Cardiac muscle cell (in vitro differentiated cells and primary cell): ENCODE results near the gene MTCL1. TPM values are rescaled to one million over a fixed set of nuclear protein-coding genes. Genes with fewer than 3 reads are reported as not detected.

Experiments
- DNase-seq, 2 donors: peaks; one replicate each; pipeline versions ENCODE4 v3.0.0 to v3.0.0-alpha.2; 2010 to 2017; ENCODE audit warnings: low read depth in 1 of 2, low spot score in 1 of 2
- H3K27ac ChIP-seq: fragments of 200-600 bp; sonication (generic); 2 replicates; pipeline ENCODE4 v1.5.1; 2016
- H3K27me3 ChIP-seq: fragments of 200-600 bp; sonication (generic); 2 replicates; pipeline ENCODE4 v1.6.0; 2016; ENCODE audit warnings: control low read depth
- H3K36me3 ChIP-seq: fragments of 200-600 bp; sonication (generic); 2 replicates; pipeline ENCODE4 v1.5.1; 2016; ENCODE audit warnings: control low read depth
- H3K4me1 ChIP-seq: fragments of 200-600 bp; sonication (generic); 2 replicates; pipeline ENCODE4 v1.8.1; 2017; ENCODE audit warnings: low read depth, mild to moderate bottlenecking, mixed run types
- H3K4me3 ChIP-seq: fragments of 200-600 bp; sonication (generic); 2 replicates; pipeline ENCODE4 v1.5.1; 2016; ENCODE audit warnings: mild to moderate bottlenecking
- H3K9me3 ChIP-seq: fragments of 200-600 bp; sonication (generic); 2 replicates; pipeline ENCODE4 v1.5.1; 2017; ENCODE audit warnings: low read depth, mild to moderate bottlenecking, control low read depth
- CTCF ChIP-seq: IDR thresholded peaks from 2 replicates; pipeline ENCODE4 v1.5.1; 2012; ENCODE audit warnings: low read depth, mild to moderate bottlenecking, low read length
- polyA plus RNA-seq: library from polyadenylated mRNA; unstranded; fragments of >200 nt; fragmentation: Nextera tagmentation; extraction: Ambion mirVana; gene quantifications from 2 replicates; pipeline ENCODE4 v1.2.1, GENCODE V29; 2016
- total RNA-seq: library from RNA; depleted of rRNA; stranded (reverse); fragments of >200 nt; gene quantifications from 2 replicates; pipeline ENCODE4 v1.2.3, GENCODE V29; 2016

Gene MTCL1
- total and polyA plus RNA-seq, 2 experiments from 2014 or later: 1.8 to 9.6 TPM

DNA sequence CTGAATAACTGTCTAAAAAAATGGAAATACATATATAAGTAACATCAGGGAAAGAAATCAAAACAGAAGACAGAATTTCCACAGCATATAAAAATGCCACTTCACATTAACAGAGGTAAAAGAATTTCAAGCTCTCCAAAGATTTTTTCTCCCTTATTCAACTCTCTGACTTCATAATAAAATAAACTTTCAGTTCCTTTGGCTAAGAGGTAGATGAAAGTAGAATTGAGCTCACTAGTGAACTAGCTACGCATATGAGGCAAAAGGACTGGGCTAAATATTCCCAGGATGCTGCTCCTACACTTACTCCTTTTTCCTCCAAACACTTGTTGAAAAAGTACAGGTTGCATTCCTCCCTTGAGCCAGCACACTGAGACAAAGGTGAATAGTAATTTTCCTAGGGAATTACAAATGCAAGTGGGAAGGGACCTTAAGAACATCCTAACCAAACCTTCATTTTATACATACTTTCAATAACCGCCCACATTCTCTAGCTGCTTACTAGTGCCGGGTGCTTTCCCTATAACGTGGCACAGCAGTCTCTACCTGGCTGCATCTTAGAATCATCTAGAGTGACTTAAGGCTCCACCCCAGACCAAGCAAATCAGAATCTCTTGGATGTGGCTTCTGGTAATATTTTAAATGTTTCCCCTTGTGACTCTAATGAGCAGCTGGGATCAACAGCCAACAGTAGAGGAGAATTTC, 136.6 kb downstream of the MTCL1 start:
- DNase-seq: no peak
- Histone ChIP-seq H3K36me3 (no peaks in the 10 kb centered on the region), H3K27me3 (no peaks in the 10 kb centered on the region), H3K4me3 (no peak overlapping the region), H3K9me3 (no peaks in the 10 kb centered on the region), H3K27ac (no peak overlapping the region), H3K4me1 (no peaks in the 10 kb centered on the region)
- no peak for TF ChIP-seq CTCF

DNA sequence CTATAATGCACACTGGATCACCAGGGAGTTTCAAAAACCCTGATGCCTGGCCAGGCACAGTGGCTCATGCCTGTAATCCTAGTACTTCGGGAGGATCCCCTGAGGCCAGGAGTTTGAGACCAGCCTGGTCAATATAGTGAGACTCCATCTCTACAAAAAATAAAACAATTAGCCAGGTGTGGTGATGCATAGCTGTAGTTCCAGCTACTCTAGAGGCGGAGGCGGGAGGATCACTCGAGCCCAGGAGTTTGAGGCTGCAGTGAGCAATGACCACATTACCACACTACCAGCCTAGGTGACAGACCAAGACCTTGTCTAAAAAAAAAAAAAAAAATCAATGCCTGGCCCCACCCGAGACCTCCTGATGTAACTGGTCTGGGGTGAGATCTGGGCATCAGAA, 137.2 kb downstream of the MTCL1 start:
- Histone ChIP-seq H3K4me1 (no peaks in the 10 kb centered on the region), H3K4me3 (no peak overlapping the region), H3K27ac (no peak overlapping the region), H3K9me3 (no peaks in the 10 kb centered on the region), H3K27me3 (no peaks in the 10 kb centered on the region), H3K36me3 (no peaks in the 10 kb centered on the region)
- no peak for DNase-seq
- TF ChIP-seq CTCF: no peak

DNA sequence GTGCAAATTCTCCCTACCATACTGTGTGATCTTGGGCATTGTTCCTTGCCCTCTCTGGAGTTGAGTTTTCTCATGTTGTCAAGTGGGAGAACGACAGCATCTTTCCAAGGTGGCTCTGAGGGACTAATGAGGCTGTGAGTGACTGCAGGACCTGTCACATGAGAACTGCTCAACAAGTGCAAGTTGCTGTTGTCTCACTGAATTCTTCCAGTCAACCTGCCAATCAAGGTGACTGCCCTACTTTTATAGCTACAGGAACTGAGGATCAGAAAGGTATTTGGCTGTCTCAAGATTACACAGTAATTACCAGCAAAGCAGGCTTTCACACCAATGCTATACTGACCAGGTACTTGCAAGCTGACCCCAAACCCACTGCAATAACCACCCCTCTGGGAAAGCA, 137.6 kb downstream of the MTCL1 start:
- Histone ChIP-seq H3K9me3 (no peaks in the 10 kb centered on the region), H3K4me1 (no peaks in the 10 kb centered on the region), H3K27me3 (no peaks in the 10 kb centered on the region), H3K27ac (no peak overlapping the region), H3K4me3 (no peak overlapping the region), H3K36me3 (no peaks in the 10 kb centered on the region)
- no peak for TF ChIP-seq CTCF
- no peak for DNase-seq

GRCh38 chr18:8844721-8845148, 139.4 kb downstream of the MTCL1 start:
- Histone ChIP-seq H3K27ac (no peak overlapping the region), H3K9me3 (no peaks in the 10 kb centered on the region), H3K27me3 (no peaks in the 10 kb centered on the region), H3K4me1 (no peaks in the 10 kb centered on the region), H3K36me3 (no peaks in the 10 kb centered on the region), H3K4me3 (no peak overlapping the region)
- no peak for DNase-seq
- TF ChIP-seq CTCF: no peak

DNA sequence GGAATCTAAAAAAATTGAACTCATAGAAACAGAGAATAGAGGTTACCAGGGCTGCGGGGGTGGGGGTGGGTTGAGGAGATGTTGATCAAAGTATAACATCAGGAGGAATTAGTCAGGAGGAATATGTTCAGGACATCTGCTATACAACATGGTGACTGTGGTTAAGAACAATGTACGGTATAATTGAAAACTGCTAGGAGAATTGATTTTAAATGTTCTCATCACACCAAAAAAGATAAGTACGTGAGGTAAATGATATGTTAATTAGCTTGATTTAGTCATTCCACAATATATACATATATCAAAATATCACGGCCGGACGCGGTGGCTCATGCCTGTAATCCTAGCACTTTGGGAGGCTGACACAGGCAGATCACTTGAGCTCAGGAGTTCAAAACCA, 140.2 kb downstream of the MTCL1 start:
- TF ChIP-seq CTCF: no peak
- Histone ChIP-seq H3K27ac (no peak overlapping the region), H3K36me3 (no peaks in the 10 kb centered on the region), H3K4me3 (no peak overlapping the region), H3K4me1 (no peaks in the 10 kb centered on the region), H3K9me3 (no peaks in the 10 kb centered on the region), H3K27me3 (no peaks in the 10 kb centered on the region)
- no peak for DNase-seq
